ENCODE data around the gene TMEM252. TPM values are rescaled to one million over a fixed set of nuclear protein-coding genes. Genes with fewer than 3 reads are reported as not detected.

TMEM252 gene
- total RNA-seq, 2 donors from 2014 or later, result not detected

DNA sequence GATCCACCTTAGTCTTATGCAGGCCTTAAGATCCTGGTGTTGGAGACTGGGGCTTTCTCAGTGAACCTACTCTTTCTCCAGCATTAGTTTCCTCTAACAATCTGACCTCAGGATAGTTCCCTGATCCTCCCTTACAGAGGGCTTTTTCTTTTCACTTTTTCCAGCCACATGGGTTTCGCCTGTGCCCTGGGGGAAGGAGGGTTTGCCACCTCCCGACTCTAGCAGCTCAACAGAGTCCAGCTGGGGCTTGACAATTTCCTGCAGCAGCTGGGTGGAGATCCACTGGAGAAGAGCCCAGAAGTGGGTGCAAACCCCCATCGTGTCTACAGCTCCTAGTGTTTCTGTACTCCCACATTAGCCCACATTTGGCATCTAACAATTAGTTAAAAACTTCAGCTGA is 7.6 kb upstream of the TMEM252 start:
- TF ChIP-seq CTCF (IDR thresholded peaks at IDR 0.05), result no peak
- Histone ChIP-seq H3K9me3 (no peaks in the 10 kb centered on the region), H3K27ac (no peak overlapping the region), H3K9ac (ENCODE audit: low read depth in 2 of 2, low read length in 2 of 2) (no peak overlapping the region), H3K4me1 (no peaks in the 10 kb centered on the region), H3K36me3 (no peaks in the 10 kb centered on the region), H3K4me3 (no peak overlapping the region), H3K27me3 (no peaks in the 10 kb centered on the region)
- intact Hi-C loops (cut with DNase I), result no loop called here
- no peak for DNase-seq

DNA sequence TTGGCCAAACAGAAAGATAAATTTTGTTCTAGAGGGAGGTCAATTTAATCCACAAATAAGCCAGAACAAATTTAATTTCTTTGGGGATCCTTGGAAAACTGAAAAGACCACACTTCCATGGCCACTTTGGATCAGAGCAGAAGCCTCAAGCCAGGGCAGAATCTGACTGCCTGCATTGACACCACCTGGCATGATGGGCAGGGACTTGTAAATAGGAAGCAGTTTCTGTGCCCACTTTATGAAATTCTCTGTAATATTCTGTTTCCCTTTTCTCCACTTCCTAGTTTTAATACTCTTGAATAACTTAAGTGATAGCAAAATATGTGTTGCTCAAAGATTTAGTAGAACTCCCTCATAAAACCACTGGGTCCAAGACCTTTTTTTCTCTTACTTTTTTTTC is 6.7 kb upstream of the TMEM252 start:
- TF ChIP-seq CTCF (IDR thresholded peaks at IDR 0.05), result no peak
- Histone ChIP-seq H3K36me3 (no peaks in the 10 kb centered on the region), H3K4me1 (no peaks in the 10 kb centered on the region), H3K9me3 (no peaks in the 10 kb centered on the region), H3K9ac (ENCODE audit: low read depth in 2 of 2, low read length in 2 of 2) (no peak overlapping the region), H3K27ac (no peak overlapping the region), H3K4me3 (no peak overlapping the region), H3K27me3 (no peaks in the 10 kb centered on the region)
- intact Hi-C loops (cut with DNase I), result no loop called here
- no peak for DNase-seq

GRCh38 chr9:68546596-68547390 is 6.1 kb upstream of the TMEM252 start:
- H3K27ac ChIP-seq, result no peak overlapping the region
- no peaks in the 10 kb centered on the region for H3K36me3 ChIP-seq
- no peak for TF ChIP-seq CTCF (IDR thresholded peaks at IDR 0.05)
- H3K9me3 ChIP-seq, result no peaks in the 10 kb centered on the region
- intact Hi-C loops (cut with DNase I), result no loop called here
- no peaks in the 10 kb centered on the region for H3K4me1 ChIP-seq
- H3K9ac ChIP-seq (ENCODE audit: low read depth in 2 of 2, low read length in 2 of 2), result no peak overlapping the region
- H3K4me3 ChIP-seq, result no peak overlapping the region
- H3K27me3 ChIP-seq, result no peaks in the 10 kb centered on the region
- no peak for DNase-seq

GRCh38 chr9:68545033-68545705 is 4.5 kb upstream of the TMEM252 start:
- no peak overlapping the region for H3K4me3 ChIP-seq
- no peak overlapping the region for H3K9ac ChIP-seq (ENCODE audit: low read depth in 2 of 2, low read length in 2 of 2)
- no peak overlapping the region for H3K27ac ChIP-seq
- no peaks in the 10 kb centered on the region for H3K27me3 ChIP-seq
- intact Hi-C loops (cut with DNase I), result no loop called here
- DNase-seq, result no peak
- no peaks in the 10 kb centered on the region for H3K4me1 ChIP-seq
- no peaks in the 10 kb centered on the region for H3K9me3 ChIP-seq
- H3K36me3 ChIP-seq, result no peaks in the 10 kb centered on the region
- TF ChIP-seq CTCF (IDR thresholded peaks at IDR 0.05), result no peak

DNA sequence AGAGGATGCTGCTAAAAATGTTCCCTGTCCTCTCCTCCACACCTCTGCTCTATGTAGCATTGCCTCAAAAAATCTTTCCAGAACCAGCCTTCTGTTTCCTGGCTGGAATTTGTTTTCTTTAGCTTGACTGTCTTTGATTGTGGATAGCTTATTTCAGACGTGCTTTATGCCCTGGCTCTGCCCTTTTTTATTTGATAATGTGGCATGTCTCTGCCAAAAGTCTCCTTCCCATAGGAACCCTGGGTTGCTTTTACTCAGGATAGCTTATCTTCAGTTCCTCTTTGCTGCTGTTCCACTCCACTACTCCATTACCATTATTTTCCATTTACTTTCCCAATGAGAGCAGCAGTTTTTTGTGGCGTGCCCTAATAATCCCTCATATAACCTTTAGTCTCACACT is 885 bp upstream of the TMEM252 start:
- H3K9ac ChIP-seq (ENCODE audit: low read depth in 2 of 2, low read length in 2 of 2), result peak overlapping the region in 1 of 2 donors; percentile 71
- no peak overlapping the region for H3K4me3 ChIP-seq
- TF ChIP-seq CTCF (IDR thresholded peaks at IDR 0.05), result no peak
- intact Hi-C loops (cut with DNase I), result no loop called here
- H3K4me1 ChIP-seq, result no peaks in the 10 kb centered on the region
- H3K27me3 ChIP-seq, result no peaks in the 10 kb centered on the region
- H3K9me3 ChIP-seq, result no peaks in the 10 kb centered on the region
- H3K27ac ChIP-seq, result peak overlapping the region; percentile 46
- no peaks in the 10 kb centered on the region for H3K36me3 ChIP-seq
- no peak for DNase-seq

Data from colonic mucosa (tissue), 4 donors.